Measurements from ENCODE around the gene ACOX3. TPM values are rescaled to one million over a fixed set of nuclear protein-coding genes. Genes with fewer than 3 reads are reported as not detected.

The ACOX3 gene
- total RNA-seq, 2 experiments from 2014 or later = 12.7 to 16.8 TPM

DNA sequence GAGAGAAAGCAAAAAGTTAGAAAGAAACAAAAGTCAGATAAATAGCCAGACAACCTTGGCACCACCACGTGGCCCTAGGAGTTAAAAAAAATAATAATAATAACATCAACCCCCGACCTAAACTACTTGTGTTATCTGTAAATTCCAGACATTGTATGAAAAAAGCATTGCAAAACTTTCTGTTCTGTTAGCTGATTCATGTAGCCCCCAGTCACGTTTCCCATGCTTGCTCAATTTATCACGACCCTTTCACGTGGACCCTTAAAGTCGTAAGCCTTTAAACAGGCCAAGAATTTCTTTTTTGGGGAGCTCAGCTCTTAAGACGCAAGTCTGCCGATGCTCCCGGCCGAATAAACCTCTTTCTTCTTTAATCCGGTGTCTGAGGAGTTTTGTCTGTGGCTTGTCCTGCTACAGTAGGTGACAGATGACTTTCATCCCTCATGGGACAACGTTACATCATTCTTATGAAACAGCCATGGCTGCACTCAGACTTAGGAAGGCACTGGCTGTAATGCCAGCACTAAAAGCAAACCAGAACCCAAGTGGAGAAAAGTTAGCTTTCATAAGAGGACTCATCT, 520 bp downstream of the ACOX3 start:
- peak overlapping the region; percentile 92 for H2AFZ ChIP-seq (ENCODE audit: low read length)
- DNase-seq (ENCODE audit: low spot score) = peak; percentile 72
- H3K79me2 ChIP-seq (ENCODE audit: insufficient read depth, low read depth, low read length) = peaks cover 68% of the 10 kb centered on the region
- peaks cover 59% of the 10 kb centered on the region for H3K4me1 ChIP-seq (ENCODE audit: insufficient read depth, low read length, poor library complexity, severe bottlenecking)
- H3K4me3 ChIP-seq (ENCODE audit: low read depth, low read length, poor library complexity, severe bottlenecking) = peak overlapping the region; percentile 98
- TF ChIP-seq CTCF (conservative IDR thresholded peaks at IDR 0.05; ENCODE audit: low read length) (no peak), EZH2phosphoT487 (IDR thresholded peaks at IDR 0.05; ENCODE audit: borderline replicate concordance, low read depth, low read length) (no peak)
- peak overlapping the region; percentile 97 for H3K4me2 ChIP-seq (ENCODE audit: low read length)
- TSS peak; percentile 90 for BruUV-seq (replicated peaks)
- H3K27ac ChIP-seq (ENCODE audit: low read depth, low read length, poor library complexity, severe bottlenecking) = peak overlapping the region; percentile 87
- intact Hi-C loops (cut with micrococcal nuclease; ENCODE audit: unreplicated experiment) = loop anchor here (1.0 kb wide), 1 partner anchor 12 kb away; no protein-coding TSS in a partner anchor
- H3K9me3 ChIP-seq (ENCODE audit: low read length) = no peaks in the 10 kb centered on the region
- no peaks in the 10 kb centered on the region for H3K9me2 ChIP-seq (ENCODE audit: insufficient read depth, low read length)
- ChIA-PET POLR2A (interaction anchor here (1.2 kb wide), 1 partner anchor 11 kb away, joined by 3 read pairs; no protein-coding TSS in a partner anchor), CTCF (ENCODE audit: unreplicated experiment) (no interaction called here)
- peaks cover 10% of the 10 kb centered on the region for H4K20me1 ChIP-seq (ENCODE audit: insufficient read depth, low read length)
- peaks cover 8% of the 10 kb centered on the region; the same call in 1 of the 2 replicates for H3K36me3 ChIP-seq (ENCODE audit: insufficient read depth, low read length)

DNA sequence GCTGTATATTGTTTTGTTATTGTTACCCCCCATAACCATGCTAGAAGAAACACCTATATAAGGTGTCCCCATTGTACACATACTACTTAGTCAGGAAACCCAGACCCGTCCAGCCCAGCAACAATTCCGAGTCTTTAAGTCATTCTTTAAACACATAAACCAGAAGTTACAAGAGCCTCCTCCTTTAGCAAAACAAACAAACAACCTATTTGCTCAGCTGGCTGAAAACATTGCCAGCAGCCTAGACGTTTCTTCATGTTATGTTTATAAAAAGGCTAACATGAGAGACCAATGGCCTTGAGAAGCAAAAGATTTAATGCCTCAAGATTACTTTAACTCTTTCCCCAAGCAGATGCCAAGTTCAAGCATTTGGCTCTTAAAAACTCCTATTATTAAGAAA, 1.4 kb downstream of the ACOX3 start:
- ChIA-PET POLR2A (no interaction called here), CTCF (ENCODE audit: unreplicated experiment) (interaction anchor here (1.0 kb wide), 1 partner anchor 10 kb away, joined by 3 read pairs; no protein-coding TSS in a partner anchor)
- Histone ChIP-seq H3K36me3 (ENCODE audit: insufficient read depth, low read length) (peaks cover 8% of the 10 kb centered on the region; the same call in 1 of the 2 replicates), H3K9me2 (ENCODE audit: insufficient read depth, low read length) (no peaks in the 10 kb centered on the region), H4K20me1 (ENCODE audit: insufficient read depth, low read length) (peaks cover 10% of the 10 kb centered on the region), H2AFZ (ENCODE audit: low read length) (0 out of 2 replicates have a peak overlapping the region, but pooled peaks have one; percentile 92), H3K27ac (ENCODE audit: low read depth, low read length, poor library complexity, severe bottlenecking) (no peak overlapping the region), H3K9me3 (ENCODE audit: low read length) (no peaks in the 10 kb centered on the region), H3K4me1 (ENCODE audit: insufficient read depth, low read length, poor library complexity, severe bottlenecking) (peaks cover 66% of the 10 kb centered on the region), H3K79me2 (ENCODE audit: insufficient read depth, low read depth, low read length) (peaks cover 63% of the 10 kb centered on the region), H3K4me3 (ENCODE audit: low read depth, low read length, poor library complexity, severe bottlenecking) (peak overlapping the region; percentile 98), H3K4me2 (ENCODE audit: low read length) (peak overlapping the region; percentile 97)
- intact Hi-C loops (cut with micrococcal nuclease; ENCODE audit: unreplicated experiment) = no loop called here
- no peak for DNase-seq (ENCODE audit: low spot score)
- no TSS peak for BruUV-seq (replicated peaks)
- TF ChIP-seq EZH2phosphoT487 (IDR thresholded peaks at IDR 0.05; ENCODE audit: borderline replicate concordance, low read depth, low read length) (no peak), CTCF (conservative IDR thresholded peaks at IDR 0.05; ENCODE audit: low read length) (no peak)

DNA sequence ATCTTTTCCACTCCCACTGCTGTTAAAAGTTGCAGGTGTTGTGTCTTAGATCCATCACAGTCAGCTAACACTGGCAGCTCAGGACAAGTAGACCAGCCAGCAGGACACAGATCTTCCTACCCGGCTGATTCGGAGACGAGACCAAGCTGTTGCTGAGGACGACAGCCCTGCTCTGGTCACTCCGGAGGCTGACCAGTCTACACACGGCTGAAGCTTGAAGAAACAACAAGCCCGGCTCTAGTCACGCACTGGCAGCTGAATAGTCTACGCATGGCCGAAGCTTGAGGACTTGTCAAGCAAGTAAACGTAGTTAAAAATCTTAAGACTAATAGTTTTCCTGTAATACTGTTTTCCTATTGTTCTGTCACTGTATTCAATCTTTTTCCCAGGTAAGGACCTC, 1.8 kb downstream of the ACOX3 start:
- peak overlapping the region; percentile 97 for H3K4me2 ChIP-seq (ENCODE audit: low read length)
- peaks cover 10% of the 10 kb centered on the region for H4K20me1 ChIP-seq (ENCODE audit: insufficient read depth, low read length)
- H3K4me3 ChIP-seq (ENCODE audit: low read depth, low read length, poor library complexity, severe bottlenecking) = peak overlapping the region; percentile 98
- no peaks in the 10 kb centered on the region for H3K9me2 ChIP-seq (ENCODE audit: insufficient read depth, low read length)
- H3K4me1 ChIP-seq (ENCODE audit: insufficient read depth, low read length, poor library complexity, severe bottlenecking) = peaks cover 63% of the 10 kb centered on the region
- H3K36me3 ChIP-seq (ENCODE audit: insufficient read depth, low read length) = peaks cover 8% of the 10 kb centered on the region; the same call in 1 of the 2 replicates
- TF ChIP-seq CTCF (conservative IDR thresholded peaks at IDR 0.05; ENCODE audit: low read length) (no peak), EZH2phosphoT487 (IDR thresholded peaks at IDR 0.05; ENCODE audit: borderline replicate concordance, low read depth, low read length) (no peak)
- intact Hi-C loops (cut with micrococcal nuclease; ENCODE audit: unreplicated experiment) = no loop called here
- H3K9me3 ChIP-seq (ENCODE audit: low read length) = no peaks in the 10 kb centered on the region
- H3K79me2 ChIP-seq (ENCODE audit: insufficient read depth, low read depth, low read length) = peaks cover 58% of the 10 kb centered on the region
- H2AFZ ChIP-seq (ENCODE audit: low read length) = no peak overlapping the region
- BruUV-seq (replicated peaks) = no TSS peak
- ChIA-PET CTCF (ENCODE audit: unreplicated experiment) (interaction anchor here (1.0 kb wide), 1 partner anchor 10 kb away, joined by 3 read pairs; no protein-coding TSS in a partner anchor), POLR2A (no interaction called here)
- no peak overlapping the region for H3K27ac ChIP-seq (ENCODE audit: low read depth, low read length, poor library complexity, severe bottlenecking)
- no peak for DNase-seq (ENCODE audit: low spot score)

All from OCI-LY7 (cell line).